Measurements from ENCODE around the gene SERPINE1. TPM values are rescaled to one million over a fixed set of nuclear protein-coding genes. Genes with fewer than 3 reads are reported as not detected.

SERPINE1 gene
- total RNA-seq, 2 donors from 2014 or later = 3.7 to 24.4 TPM

- 96% methylated on average over 4 of the region's 4 CpGs for WGBS
- H3K4me3 ChIP-seq = no peak overlapping the region
- H3K27me3 ChIP-seq (replicated peaks; ENCODE audit: insufficient read depth) = no peaks in the 10 kb centered on the region
- no peaks in the 10 kb centered on the region for H3K4me1 ChIP-seq (replicated peaks)
- H3K27ac ChIP-seq = no peak overlapping the region
- TF ChIP-seq POLR2AphosphoS5 (IDR thresholded peaks at IDR 0.05) (no peak), POLR2A (IDR thresholded peaks at IDR 0.05) (no peak)
- TF ChIP-seq, protein P1, sequence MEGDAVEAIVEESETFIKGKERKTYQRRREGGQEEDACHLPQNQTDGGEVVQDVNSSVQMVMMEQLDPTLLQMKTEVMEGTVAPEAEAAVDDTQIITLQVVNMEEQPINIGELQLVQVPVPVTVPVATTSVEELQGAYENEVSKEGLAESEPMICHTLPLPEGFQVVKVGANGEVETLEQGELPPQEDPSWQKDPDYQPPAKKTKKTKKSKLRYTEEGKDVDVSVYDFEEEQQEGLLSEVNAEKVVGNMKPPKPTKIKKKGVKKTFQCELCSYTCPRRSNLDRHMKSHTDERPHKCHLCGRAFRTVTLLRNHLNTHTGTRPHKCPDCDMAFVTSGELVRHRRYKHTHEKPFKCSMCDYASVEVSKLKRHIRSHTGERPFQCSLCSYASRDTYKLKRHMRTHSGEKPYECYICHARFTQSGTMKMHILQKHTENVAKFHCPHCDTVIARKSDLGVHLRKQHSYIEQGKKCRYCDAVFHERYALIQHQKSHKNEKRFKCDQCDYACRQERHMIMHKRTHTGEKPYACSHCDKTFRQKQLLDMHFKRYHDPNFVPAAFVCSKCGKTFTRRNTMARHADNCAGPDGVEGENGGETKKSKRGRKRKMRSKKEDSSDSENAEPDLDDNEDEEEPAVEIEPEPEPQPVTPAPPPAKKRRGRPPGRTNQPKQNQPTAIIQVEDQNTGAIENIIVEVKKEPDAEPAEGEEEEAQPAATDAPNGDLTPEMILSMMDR (IDR thresholded peaks at IDR 0.05) = no peak
- DNase-seq (ENCODE audit: low spot score) = no peak
- intact Hi-C loops (cut with DNase I) = no loop called here
- no peaks in the 10 kb centered on the region for H3K9me3 ChIP-seq
- no peaks in the 10 kb centered on the region for H3K36me3 ChIP-seq
Observed at GRCh38 chr7:101186844-101187428, 60.0 kb downstream of the SERPINE1 start.

Small RNA genes lying within 50 kb of the gene (microRNA-seq; reads per million reads assigned to microRNA genes)
- not detected for gene MIR4653

Small RNA genes lying within 50 kb of the gene (small RNA-seq; reads per million reads assigned to genes)
- 0 reads per million in 2 donors for gene MIR4653

Other genes with a start within 250 kb of the SERPINE1 start
- gene UFSP1, start 237.4 kb upstream of the SERPINE1 start, total RNA-seq = 1 to 10 TPM; 6.4 to 8.4 TPM
- 10 to 100 TPM in 1 of 2 donors, 1 to 10 TPM in 1; 6.6 to 17.5 TPM for gene ACHE, start 231.2 kb upstream of the SERPINE1 start, total RNA-seq
- gene MUC3A, start 177.6 kb upstream of the SERPINE1 start, total RNA-seq = 10 to 100 TPM; 28.8 to 46.0 TPM
- gene MUC12, start 157.5 kb upstream of the SERPINE1 start, total RNA-seq = 10 to 100 TPM in 1 of 2 donors, 1 to 10 TPM in 1; 4.0 to 20.9 TPM
- gene MUC17, start 107.0 kb upstream of the SERPINE1 start, total RNA-seq = under 1 TPM in 1 of 2 donors, not detected in 1; 0.23 TPM
- gene TRIM56, start 41.6 kb upstream of the SERPINE1 start, total RNA-seq = 10 to 100 TPM; 32.0 to 36.1 TPM
- 10 to 100 TPM; 47.2 to 90.0 TPM for gene AP1S1, start 27.4 kb downstream of the SERPINE1 start, total RNA-seq
- gene VGF, start 38.5 kb downstream of the SERPINE1 start, total RNA-seq = under 1 TPM; 0.14 to 0.68 TPM
- not detected for gene NAT16, start 53.2 kb downstream of the SERPINE1 start, total RNA-seq
- not detected for gene MOGAT3, start 73.9 kb downstream of the SERPINE1 start, total RNA-seq
- gene PLOD3, start 90.5 kb downstream of the SERPINE1 start, total RNA-seq = 10 to 100 TPM; 24.2 to 52.5 TPM
- 100 to 1,000 TPM in 1 of 2 donors, 10 to 100 TPM in 1; 75.2 to 109 TPM for gene ZNHIT1, start 91.1 kb downstream of the SERPINE1 start, total RNA-seq
- 10 to 100 TPM in 1 of 2 donors, 1 to 10 TPM in 1; 9.2 to 17.4 TPM for gene CLDN15, start 110.7 kb downstream of the SERPINE1 start, total RNA-seq
- gene FIS1, start 118.0 kb downstream of the SERPINE1 start, total RNA-seq = 100 to 1,000 TPM; 238 to 256 TPM
- 10 to 100 TPM; 24.7 to 37.7 TPM for gene IFT22, start 194.7 kb downstream of the SERPINE1 start, total RNA-seq
- gene COL26A1, start 235.8 kb downstream of the SERPINE1 start, total RNA-seq = 10 to 100 TPM in 1 of 2 donors, 1 to 10 TPM in 1; 3.8 to 10.3 TPM

Data from prostate gland (tissue), 2 donors.